Epithelial cell of esophagus (primary cell): Measurements from ENCODE around the gene PRCD.
A peak's percentile ranks its signal among the peaks of the same experiment; 100 is the strongest.
"Not testable (repeated sequence)": the region's sequence is repeated elsewhere in the genome, so short reads cannot be mapped to it uniquely, and the experiment has no call there.

Source experiments
- DNase-seq: peaks from one replicate; pipeline ENCODE4 v3.0.0; 2010; ENCODE audit warnings: low read depth
- H3K4me3 ChIP-seq: 2 replicates; pipeline ENCODE4 v1.5.1; 2011; ENCODE audit warnings: mild to moderate bottlenecking, low read length, control low read depth
- TF ChIP-seq, protein P1 (sequence below): IDR thresholded peaks from 2 replicates; pipeline ENCODE4 v1.5.1; 2011; ENCODE audit warnings: low read depth, mild to moderate bottlenecking, low read length, control low read depth, inconsistent platforms; ENCODE audit not compliant: insufficient read depth; ENCODE audit errors: missing control alignments

PRCD gene

GRCh38 chr17:76515274-76515949 is 24.4 kb upstream of the PRCD start:
- DNase-seq, result peak; percentile 63
- TF ChIP-seq, protein P1, sequence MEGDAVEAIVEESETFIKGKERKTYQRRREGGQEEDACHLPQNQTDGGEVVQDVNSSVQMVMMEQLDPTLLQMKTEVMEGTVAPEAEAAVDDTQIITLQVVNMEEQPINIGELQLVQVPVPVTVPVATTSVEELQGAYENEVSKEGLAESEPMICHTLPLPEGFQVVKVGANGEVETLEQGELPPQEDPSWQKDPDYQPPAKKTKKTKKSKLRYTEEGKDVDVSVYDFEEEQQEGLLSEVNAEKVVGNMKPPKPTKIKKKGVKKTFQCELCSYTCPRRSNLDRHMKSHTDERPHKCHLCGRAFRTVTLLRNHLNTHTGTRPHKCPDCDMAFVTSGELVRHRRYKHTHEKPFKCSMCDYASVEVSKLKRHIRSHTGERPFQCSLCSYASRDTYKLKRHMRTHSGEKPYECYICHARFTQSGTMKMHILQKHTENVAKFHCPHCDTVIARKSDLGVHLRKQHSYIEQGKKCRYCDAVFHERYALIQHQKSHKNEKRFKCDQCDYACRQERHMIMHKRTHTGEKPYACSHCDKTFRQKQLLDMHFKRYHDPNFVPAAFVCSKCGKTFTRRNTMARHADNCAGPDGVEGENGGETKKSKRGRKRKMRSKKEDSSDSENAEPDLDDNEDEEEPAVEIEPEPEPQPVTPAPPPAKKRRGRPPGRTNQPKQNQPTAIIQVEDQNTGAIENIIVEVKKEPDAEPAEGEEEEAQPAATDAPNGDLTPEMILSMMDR, result no peak
- no peak overlapping the region for H3K4me3 ChIP-seq

- TF ChIP-seq, protein P1, result no peak
- H3K4me3 ChIP-seq, result no peak overlapping the region
- DNase-seq, result no peak
Observed at GRCh38 chr17:76517638-76518038, 22.2 kb upstream of the PRCD start.

- TF ChIP-seq, protein P1, result no peak
- DNase-seq, result no peak
- no peak overlapping the region for H3K4me3 ChIP-seq
Observed at GRCh38 chr17:76519048-76519966, 20.5 kb upstream of the PRCD start.

DNA sequence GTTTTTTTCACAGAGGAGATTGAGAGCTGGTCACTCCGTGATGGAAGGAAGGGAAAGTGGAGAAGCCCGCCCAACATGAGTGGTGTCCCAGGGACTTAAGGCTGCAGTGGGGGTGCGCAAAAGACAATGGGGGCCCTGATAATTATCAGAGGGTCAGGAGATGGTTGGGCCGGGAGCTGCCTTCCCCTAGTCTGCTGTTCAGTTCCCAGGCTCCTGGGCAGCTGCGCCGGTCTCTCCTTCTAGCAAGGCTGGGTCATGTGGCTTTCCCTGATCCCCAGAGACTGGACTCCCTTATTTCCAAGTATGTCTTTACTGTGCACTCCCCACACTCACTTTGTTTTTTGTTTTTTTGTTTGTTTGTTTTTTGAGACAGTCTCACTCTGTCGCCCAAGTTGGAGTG is 18.6 kb upstream of the PRCD start:
- DNase-seq, result no peak
- no peak overlapping the region for H3K4me3 ChIP-seq
- TF ChIP-seq, protein P1, result no peak

DNA sequence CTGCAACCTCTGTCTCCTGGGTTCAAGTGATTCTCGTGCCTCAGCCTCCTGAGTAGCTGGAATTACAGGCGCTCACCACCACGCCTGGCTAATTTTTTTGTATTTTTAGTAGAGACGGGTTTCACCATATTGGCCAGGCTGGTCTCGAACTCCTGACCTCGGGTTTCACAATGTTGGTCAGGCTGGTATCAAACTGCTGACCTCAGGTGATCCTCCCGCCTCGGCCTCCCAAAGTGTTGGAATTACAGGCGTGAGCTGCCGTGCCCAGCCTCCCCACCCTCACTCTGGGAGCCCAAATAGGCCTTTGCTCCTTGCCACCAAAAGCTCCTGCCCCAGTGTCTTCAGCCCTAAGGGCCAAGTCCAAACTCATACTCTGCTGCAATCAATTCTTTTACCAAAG is 18.2 kb upstream of the PRCD start:
- not testable (repeated sequence) for H3K4me3 ChIP-seq, DNase-seq

DNA sequence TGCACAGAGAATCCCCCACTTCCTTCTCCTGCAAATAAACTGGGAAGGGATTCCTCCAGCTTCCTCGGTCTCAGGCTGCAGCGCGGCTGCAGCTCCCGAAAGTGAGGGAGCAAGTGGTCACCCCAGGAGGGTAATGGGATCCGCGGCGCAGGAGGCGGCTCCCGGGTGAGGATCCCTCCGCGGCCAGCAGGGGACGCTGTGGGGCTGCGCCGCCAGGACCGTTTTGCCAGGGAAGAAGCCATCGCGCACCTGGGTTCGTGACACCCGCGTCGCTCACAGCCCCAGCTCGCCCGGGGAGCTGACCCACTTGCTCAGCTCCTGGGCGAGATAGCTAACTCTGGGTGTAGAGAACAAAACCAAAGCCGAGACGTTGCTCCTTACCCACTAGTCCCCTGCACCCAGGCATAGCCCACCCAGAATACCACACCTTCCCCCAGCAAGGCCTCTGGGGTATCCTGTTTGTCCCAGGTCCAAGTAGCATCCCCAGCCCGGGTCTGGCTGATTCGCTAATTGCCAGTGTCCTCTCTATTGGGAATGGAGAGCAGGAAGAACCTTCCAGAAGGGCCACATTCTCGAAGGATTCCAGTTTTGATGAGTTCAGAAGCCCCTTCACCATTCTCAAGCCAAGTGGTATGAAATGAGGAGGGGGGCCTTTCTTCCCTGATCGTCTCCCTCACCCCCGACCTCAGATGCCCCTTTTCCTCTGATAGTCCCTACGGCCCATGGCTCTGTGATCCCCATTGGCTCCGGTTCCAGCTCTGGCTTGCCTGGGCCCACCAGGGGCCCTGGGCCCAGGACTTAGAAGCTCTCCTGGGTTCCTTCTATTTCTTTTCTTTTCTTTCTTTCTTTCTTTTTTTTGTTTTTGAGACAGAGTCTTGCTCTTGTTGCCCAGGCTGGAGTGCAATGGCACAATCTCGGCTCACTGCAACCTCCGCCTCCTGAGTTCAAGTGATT is 16.5 kb upstream of the PRCD start:
- H3K4me3 ChIP-seq, result no peak overlapping the region
- TF ChIP-seq, protein P1, result peak; percentile 98

More for the DNA sequence above, 16.5 kb upstream of the PRCD start:
- DNase-seq, result peak; percentile 70
